ENCODE measurements around the gene LGI4.

The LGI4 gene

GRCh38 chr19:35085947-35086346 is 48.9 kb downstream of the LGI4 start:
- H3K27me3 ChIP-seq (ENCODE audit: control insufficient read depth, insufficient read depth, low read length, poor library complexity, severe bottlenecking): peaks cover 1% of the 10 kb centered on the region
- 83 to 87% methylated on average over 6 of the region's 6 CpGs for WGBS, 2 experiments
- H3K36me3 ChIP-seq (ENCODE audit: control insufficient read depth, insufficient read depth, low read length): no peaks in the 10 kb centered on the region
- H3K4me1 ChIP-seq (ENCODE audit: control insufficient read depth, insufficient read depth, low read length): no peaks in the 10 kb centered on the region
- H3K9me3 ChIP-seq (ENCODE audit: control insufficient read depth, low read length): no peaks in the 10 kb centered on the region
- H3K27ac ChIP-seq (ENCODE audit: insufficient read depth, low read depth, low read length, poor library complexity, severe bottlenecking): no peak overlapping the region
- no peak overlapping the region for H3K4me3 ChIP-seq (ENCODE audit: insufficient read depth, low read depth, low read length)

- 88 to 89% methylated on average over 3 of the region's 3 CpGs for WGBS, 2 experiments
- H3K27me3 ChIP-seq (ENCODE audit: control insufficient read depth, insufficient read depth, low read length, poor library complexity, severe bottlenecking): no peaks in the 10 kb centered on the region
- H3K9me3 ChIP-seq (ENCODE audit: control insufficient read depth, low read length): no peaks in the 10 kb centered on the region
- H3K4me1 ChIP-seq (ENCODE audit: control insufficient read depth, insufficient read depth, low read length): no peaks in the 10 kb centered on the region
- no peak overlapping the region for H3K27ac ChIP-seq (ENCODE audit: insufficient read depth, low read depth, low read length, poor library complexity, severe bottlenecking)
- H3K36me3 ChIP-seq (ENCODE audit: control insufficient read depth, insufficient read depth, low read length): no peaks in the 10 kb centered on the region
- H3K4me3 ChIP-seq (ENCODE audit: insufficient read depth, low read depth, low read length): no peak overlapping the region
These were observed 50.4 kb downstream of the LGI4 start for GRCh38 chr19:35084509-35084762.

GRCh38 chr19:35083691-35084508 is 51.0 kb downstream of the LGI4 start:
- H3K36me3 ChIP-seq (ENCODE audit: control insufficient read depth, insufficient read depth, low read length): no peaks in the 10 kb centered on the region
- no peaks in the 10 kb centered on the region for H3K9me3 ChIP-seq (ENCODE audit: control insufficient read depth, low read length)
- H3K27me3 ChIP-seq (ENCODE audit: control insufficient read depth, insufficient read depth, low read length, poor library complexity, severe bottlenecking): no peaks in the 10 kb centered on the region
- no peaks in the 10 kb centered on the region for H3K4me1 ChIP-seq (ENCODE audit: control insufficient read depth, insufficient read depth, low read length)
- 88 to 89% methylated on average over 15 of the region's 15 CpGs for WGBS, 2 experiments
- H3K27ac ChIP-seq (ENCODE audit: insufficient read depth, low read depth, low read length, poor library complexity, severe bottlenecking): no peak overlapping the region
- no peak overlapping the region for H3K4me3 ChIP-seq (ENCODE audit: insufficient read depth, low read depth, low read length)

GRCh38 chr19:35081201-35081600 is 53.7 kb downstream of the LGI4 start:
- H3K36me3 ChIP-seq (ENCODE audit: control insufficient read depth, insufficient read depth, low read length): no peaks in the 10 kb centered on the region
- 91 to 95% methylated on average over 6 of the region's 6 CpGs for WGBS, 2 experiments
- H3K27ac ChIP-seq (ENCODE audit: insufficient read depth, low read depth, low read length, poor library complexity, severe bottlenecking): no peak overlapping the region
- H3K4me3 ChIP-seq (ENCODE audit: insufficient read depth, low read depth, low read length): no peak overlapping the region
- H3K4me1 ChIP-seq (ENCODE audit: control insufficient read depth, insufficient read depth, low read length): no peaks in the 10 kb centered on the region
- H3K27me3 ChIP-seq (ENCODE audit: control insufficient read depth, insufficient read depth, low read length, poor library complexity, severe bottlenecking): no peaks in the 10 kb centered on the region
- H3K9me3 ChIP-seq (ENCODE audit: control insufficient read depth, low read length): no peaks in the 10 kb centered on the region

GRCh38 chr19:35080613-35081170 is 54.2 kb downstream of the LGI4 start:
- H3K27me3 ChIP-seq (ENCODE audit: control insufficient read depth, insufficient read depth, low read length, poor library complexity, severe bottlenecking): no peaks in the 10 kb centered on the region
- no peaks in the 10 kb centered on the region for H3K9me3 ChIP-seq (ENCODE audit: control insufficient read depth, low read length)
- H3K4me1 ChIP-seq (ENCODE audit: control insufficient read depth, insufficient read depth, low read length): no peaks in the 10 kb centered on the region
- H3K36me3 ChIP-seq (ENCODE audit: control insufficient read depth, insufficient read depth, low read length): no peaks in the 10 kb centered on the region
- no peak overlapping the region for H3K27ac ChIP-seq (ENCODE audit: insufficient read depth, low read depth, low read length, poor library complexity, severe bottlenecking)
- H3K4me3 ChIP-seq (ENCODE audit: insufficient read depth, low read depth, low read length): no peak overlapping the region
- 91 to 93% methylated on average over 16 of the region's 16 CpGs for WGBS, 2 experiments

- Histone ChIP-seq H3K4me3 (ENCODE audit: insufficient read depth, low read depth, low read length) (no peak overlapping the region), H3K27me3 (ENCODE audit: control insufficient read depth, insufficient read depth, low read length, poor library complexity, severe bottlenecking) (no peaks in the 10 kb centered on the region), H3K27ac (ENCODE audit: insufficient read depth, low read depth, low read length, poor library complexity, severe bottlenecking) (no peak overlapping the region), H3K9me3 (ENCODE audit: control insufficient read depth, low read length) (no peaks in the 10 kb centered on the region), H3K4me1 (ENCODE audit: control insufficient read depth, insufficient read depth, low read length) (no peaks in the 10 kb centered on the region), H3K36me3 (ENCODE audit: control insufficient read depth, insufficient read depth, low read length) (no peaks in the 10 kb centered on the region)
- WGBS, 2 experiments: 92% methylated on average over 14 of the region's 14 CpGs
These were observed 55.0 kb downstream of the LGI4 start for GRCh38 chr19:35079826-35080225.

- Histone ChIP-seq H3K27ac (ENCODE audit: insufficient read depth, low read depth, low read length, poor library complexity, severe bottlenecking) (no peak overlapping the region), H3K4me3 (ENCODE audit: insufficient read depth, low read depth, low read length) (no peak overlapping the region)
- 92 to 94% methylated on average over 17 of the region's 17 CpGs for WGBS, 2 experiments
These were observed 57.2 kb downstream of the LGI4 start for GRCh38 chr19:35077411-35078223.

GRCh38 chr19:35076657-35077056 is 58.2 kb downstream of the LGI4 start:
- no peaks in the 10 kb centered on the region for H3K9me3 ChIP-seq (ENCODE audit: control insufficient read depth, low read length)
- H3K4me1 ChIP-seq (ENCODE audit: control insufficient read depth, insufficient read depth, low read length): no peaks in the 10 kb centered on the region
- H3K36me3 ChIP-seq (ENCODE audit: control insufficient read depth, insufficient read depth, low read length): no peaks in the 10 kb centered on the region
- no peak overlapping the region for H3K4me3 ChIP-seq (ENCODE audit: insufficient read depth, low read depth, low read length)
- no peak overlapping the region for H3K27ac ChIP-seq (ENCODE audit: insufficient read depth, low read depth, low read length, poor library complexity, severe bottlenecking)
- 91 to 94% methylated on average over 8 of the region's 8 CpGs for WGBS, 2 experiments
- no peaks in the 10 kb centered on the region for H3K27me3 ChIP-seq (ENCODE audit: control insufficient read depth, insufficient read depth, low read length, poor library complexity, severe bottlenecking)

More at GRCh38 chr19:35077411-35078223, 57.2 kb downstream of the LGI4 start:
- Histone ChIP-seq H3K4me1 (ENCODE audit: control insufficient read depth, insufficient read depth, low read length) (no peaks in the 10 kb centered on the region), H3K36me3 (ENCODE audit: control insufficient read depth, insufficient read depth, low read length) (no peaks in the 10 kb centered on the region), H3K27me3 (ENCODE audit: control insufficient read depth, insufficient read depth, low read length, poor library complexity, severe bottlenecking) (no peaks in the 10 kb centered on the region), H3K9me3 (ENCODE audit: control insufficient read depth, low read length) (no peaks in the 10 kb centered on the region)

GRCh38 chr19:35076026-35076370 is 58.9 kb downstream of the LGI4 start:
- Histone ChIP-seq H3K4me1 (ENCODE audit: control insufficient read depth, insufficient read depth, low read length) (no peaks in the 10 kb centered on the region), H3K27me3 (ENCODE audit: control insufficient read depth, insufficient read depth, low read length, poor library complexity, severe bottlenecking) (no peaks in the 10 kb centered on the region), H3K4me3 (ENCODE audit: insufficient read depth, low read depth, low read length) (no peak overlapping the region), H3K27ac (ENCODE audit: insufficient read depth, low read depth, low read length, poor library complexity, severe bottlenecking) (no peak overlapping the region), H3K9me3 (ENCODE audit: control insufficient read depth, low read length) (no peaks in the 10 kb centered on the region), H3K36me3 (ENCODE audit: control insufficient read depth, insufficient read depth, low read length) (no peaks in the 10 kb centered on the region)
- WGBS, 2 experiments: 90 to 91% methylated on average over 6 of the region's 6 CpGs

GRCh38 chr19:35075202-35076025 is 59.4 kb downstream of the LGI4 start:
- no peak overlapping the region for H3K27ac ChIP-seq (ENCODE audit: insufficient read depth, low read depth, low read length, poor library complexity, severe bottlenecking)
- no peaks in the 10 kb centered on the region for H3K9me3 ChIP-seq (ENCODE audit: control insufficient read depth, low read length)
- WGBS, 2 experiments: 91 to 94% methylated on average over 21 of the region's 21 CpGs
- no peaks in the 10 kb centered on the region for H3K27me3 ChIP-seq (ENCODE audit: control insufficient read depth, insufficient read depth, low read length, poor library complexity, severe bottlenecking)
- no peak overlapping the region for H3K4me3 ChIP-seq (ENCODE audit: insufficient read depth, low read depth, low read length)
- no peaks in the 10 kb centered on the region for H3K4me1 ChIP-seq (ENCODE audit: control insufficient read depth, insufficient read depth, low read length)
- H3K36me3 ChIP-seq (ENCODE audit: control insufficient read depth, insufficient read depth, low read length): no peaks in the 10 kb centered on the region

All from ectodermal cell (in vitro differentiated cells).